ENCODE measurements around the gene CDKAL1. TPM values are rescaled to one million over a fixed set of nuclear protein-coding genes. Genes with fewer than 3 reads are reported as not detected.
"Not testable (repeated sequence)": the region's sequence is repeated elsewhere in the genome, so short reads cannot be mapped to it uniquely, and the experiment has no call there.

The CDKAL1 gene
- total RNA-seq, 2 donors from 2014 or later: 11.7 to 12.5 TPM

DNA sequence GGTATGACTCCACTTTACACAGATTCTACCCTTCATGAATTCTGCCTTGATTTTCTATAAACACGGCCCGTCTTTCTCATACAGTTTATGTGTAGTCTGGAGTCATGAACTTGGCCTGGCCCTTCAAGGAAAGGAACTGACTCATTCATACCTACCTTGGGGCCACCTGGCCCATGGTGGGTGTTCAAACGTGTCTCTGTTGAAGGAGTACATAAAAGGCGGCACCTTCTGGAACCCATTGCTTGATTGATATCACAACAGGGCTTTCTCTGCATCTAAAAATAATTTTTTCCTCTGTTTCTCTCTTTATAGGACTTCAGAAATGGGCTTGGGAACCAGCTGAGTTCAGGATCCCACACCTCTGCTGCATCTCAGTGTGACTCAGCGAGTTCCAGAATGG, 696.3 kb downstream of the CDKAL1 start:
- DNase-seq (no peak), ATAC-seq (no peak)
- intact Hi-C loops (cut with DNase I, micrococcal nuclease): no loop called here

DNA sequence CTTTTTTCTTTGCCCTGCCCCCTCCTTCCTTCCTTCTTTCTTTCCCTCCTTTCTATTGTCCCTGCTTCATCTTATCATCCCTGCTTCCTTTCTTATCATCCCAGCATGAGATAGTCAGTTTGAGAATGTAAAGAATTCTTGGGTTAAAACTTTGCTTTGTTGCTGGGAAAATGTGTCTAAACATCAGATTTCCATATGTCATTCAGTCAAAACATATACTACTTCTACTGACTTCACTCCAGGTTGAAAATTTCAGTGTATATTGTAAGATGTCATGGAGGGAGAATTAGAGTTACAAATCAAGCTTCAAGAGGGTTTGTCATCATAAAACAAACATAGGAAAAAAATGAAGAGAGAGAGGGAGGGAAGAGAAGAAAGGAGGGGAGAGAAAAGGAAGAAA, 700.9 kb downstream of the CDKAL1 start:
- intact Hi-C loops (cut with DNase I, micrococcal nuclease): no loop called here
- ATAC-seq (no peak), DNase-seq (no peak)

DNA sequence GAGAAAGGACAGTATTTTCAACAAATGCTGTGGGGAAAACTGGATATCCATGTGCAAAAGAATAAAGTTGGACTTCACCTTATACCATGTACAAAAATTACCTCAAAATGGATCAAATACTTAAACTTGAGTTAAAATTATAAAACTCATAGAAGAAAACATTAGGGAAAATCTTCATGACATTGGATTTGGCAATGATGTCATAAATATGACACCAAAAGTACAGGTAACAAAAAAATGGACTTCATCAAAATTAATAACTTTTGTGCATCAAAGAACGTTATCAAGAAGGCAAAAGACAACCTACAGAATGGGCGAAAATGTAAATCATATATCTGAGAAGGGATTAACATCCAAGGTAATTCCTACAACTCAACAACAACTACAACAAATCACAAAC, 704.0 kb downstream of the CDKAL1 start:
- DNase-seq: no peak
- no peak for ATAC-seq
- intact Hi-C loops (cut with DNase I, micrococcal nuclease): no loop called here

DNA sequence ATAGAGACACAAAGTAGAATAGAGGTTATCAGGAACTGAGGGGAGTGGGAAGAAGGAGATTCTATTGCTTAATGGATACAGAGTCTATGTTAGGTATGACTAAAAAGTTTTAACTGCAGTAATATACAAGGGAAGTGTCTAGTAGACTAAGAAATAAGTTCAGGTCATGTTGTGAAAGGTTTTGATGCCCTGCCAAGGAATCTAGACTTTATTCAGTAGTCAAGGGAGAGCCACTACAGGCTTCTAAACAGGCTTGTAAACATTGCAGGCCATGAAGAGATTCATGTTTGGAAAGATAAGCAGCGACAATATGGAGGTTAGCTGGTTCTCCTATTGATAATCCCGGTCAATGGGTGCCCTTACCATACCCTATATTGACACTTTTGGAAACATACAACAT, 706.5 kb downstream of the CDKAL1 start:
- ATAC-seq (no peak), DNase-seq (no peak)
- intact Hi-C loops (cut with DNase I, micrococcal nuclease): no loop called here

DNA sequence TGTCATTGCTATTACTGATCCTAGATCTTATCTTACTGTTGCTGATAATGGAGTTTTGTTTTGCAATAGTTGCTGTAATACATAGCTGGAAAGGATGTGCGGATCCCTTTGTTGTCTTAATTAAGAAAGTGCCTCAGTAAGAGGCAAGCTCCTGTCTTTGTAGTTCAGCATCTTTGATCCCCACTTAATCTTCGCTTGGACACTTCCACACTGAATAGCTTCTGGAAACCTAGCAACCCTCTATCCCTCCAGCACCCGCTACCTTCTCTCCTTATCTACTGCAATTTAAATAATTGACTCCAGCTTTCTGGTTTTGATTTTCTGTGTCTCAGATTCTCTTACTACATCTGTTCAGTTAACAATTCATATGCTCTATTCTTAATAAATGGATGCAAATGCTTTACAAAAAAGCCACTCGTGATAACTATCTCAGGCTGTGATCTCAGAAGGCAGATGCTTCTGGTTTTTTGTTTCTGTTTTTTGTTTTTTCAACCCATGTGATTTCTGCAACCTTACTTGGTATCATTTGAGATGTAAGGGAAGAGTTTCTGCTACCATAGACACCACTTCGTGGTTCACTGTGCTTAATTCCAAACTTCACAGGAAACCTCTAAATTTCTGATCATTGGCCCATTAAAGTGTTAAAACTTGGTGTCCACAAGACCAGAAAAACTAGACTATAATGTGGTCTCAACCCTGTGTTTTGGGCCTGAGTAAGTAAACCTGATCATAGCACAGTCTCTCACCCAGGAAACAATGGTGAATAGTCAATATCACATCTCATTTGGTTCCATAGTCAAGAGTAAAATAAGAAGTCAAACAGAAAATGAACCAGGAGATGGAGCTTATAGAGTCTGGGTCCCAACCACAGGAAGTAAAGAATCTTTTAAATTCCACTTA, 707.2 kb downstream of the CDKAL1 start:
- DNase-seq (no peak), ATAC-seq (no peak)
- intact Hi-C loops (cut with DNase I, micrococcal nuclease): no loop called here

DNA sequence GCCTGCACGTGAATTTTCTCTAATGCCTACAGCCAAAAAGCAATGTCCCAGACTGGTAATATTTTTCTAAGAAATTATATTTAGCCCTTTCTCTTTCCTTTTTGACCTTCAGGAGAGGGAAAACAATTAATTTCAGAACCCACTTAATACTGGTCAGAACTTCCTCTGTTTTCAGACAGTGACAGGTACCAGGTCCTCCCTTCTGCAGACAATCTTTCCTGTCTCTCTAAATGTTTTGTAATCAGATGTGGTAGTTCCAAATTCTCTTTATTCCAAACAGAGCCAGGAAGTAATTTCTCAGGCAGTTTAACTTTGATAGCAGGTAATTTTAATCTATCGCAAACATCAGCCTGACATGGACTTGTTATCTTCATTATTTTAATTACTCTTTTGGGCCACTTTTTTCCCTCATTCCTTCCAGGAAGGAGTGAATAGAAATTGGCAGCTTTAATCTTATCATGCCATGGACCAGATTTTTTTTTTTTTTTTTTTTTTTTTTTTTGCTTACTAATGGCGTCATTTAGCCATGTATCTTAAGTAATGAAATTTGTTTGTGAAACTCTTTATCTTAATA, 710.7 kb downstream of the CDKAL1 start:
- DNase-seq (no peak), ATAC-seq (no peak)
- intact Hi-C loops (cut with DNase I, micrococcal nuclease): no loop called here

DNA sequence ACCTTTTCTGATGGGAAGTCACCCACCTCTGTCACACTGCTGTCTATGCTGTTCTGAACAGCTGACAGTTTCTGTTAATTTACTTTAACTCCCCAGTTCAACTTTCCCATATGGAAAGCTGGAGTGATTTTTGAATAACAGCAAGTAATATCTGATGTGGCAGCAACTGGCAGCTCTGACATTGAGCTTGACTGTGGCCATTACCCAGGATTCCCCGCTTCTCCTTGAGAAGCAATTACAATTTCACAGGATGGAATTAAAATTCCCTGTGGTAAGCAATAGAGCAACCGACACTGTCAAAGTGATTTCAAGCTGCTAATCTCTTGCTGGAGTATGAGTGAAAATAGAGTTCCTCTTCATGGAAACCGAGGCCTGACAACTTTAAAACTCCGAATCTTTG, 711.2 kb downstream of the CDKAL1 start:
- DNase-seq: no peak
- ATAC-seq: no peak
- intact Hi-C loops (cut with DNase I, micrococcal nuclease): no loop called here

DNA sequence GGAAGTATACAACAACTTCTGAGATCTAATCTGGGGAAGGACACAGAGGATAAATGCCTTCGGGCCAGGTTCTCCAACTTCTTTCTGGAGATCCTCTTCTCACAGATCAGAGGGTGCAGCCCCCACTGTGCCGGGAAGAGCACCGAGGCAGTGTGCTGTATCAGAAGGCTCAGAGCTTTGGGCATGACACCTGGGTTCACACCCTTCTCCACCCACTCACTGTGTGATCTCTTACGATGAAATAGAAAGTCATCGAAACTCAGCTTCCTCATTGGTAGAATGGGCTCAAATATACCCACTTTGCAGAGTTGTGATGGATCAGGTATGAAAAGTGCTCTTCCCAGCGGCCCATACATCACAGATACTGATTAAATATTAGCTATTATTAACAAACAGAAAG, 711.8 kb downstream of the CDKAL1 start:
- intact Hi-C loops (cut with DNase I, micrococcal nuclease): no loop called here
- ATAC-seq (no peak), DNase-seq (no peak)

DNA sequence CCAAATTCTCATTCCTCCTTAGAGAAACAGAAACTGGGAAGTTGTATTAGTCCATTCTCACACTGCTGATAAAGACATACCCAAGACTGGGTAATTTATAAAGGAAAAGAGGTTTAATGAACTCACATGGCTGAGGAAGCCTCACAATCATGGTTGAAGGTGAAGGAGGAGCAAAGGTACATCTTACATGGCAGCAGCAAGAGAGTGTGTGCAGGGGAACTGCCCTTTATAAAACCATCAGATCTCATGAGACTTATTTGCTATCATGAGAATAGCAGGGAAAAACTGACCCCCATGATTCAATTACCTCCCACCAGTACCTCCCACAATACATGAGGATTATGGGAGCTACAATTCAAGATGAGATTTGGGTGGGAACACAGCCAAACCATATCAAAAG, 720.2 kb downstream of the CDKAL1 start:
- intact Hi-C loops (cut with DNase I, micrococcal nuclease); DNase-seq; ATAC-seq: not testable (repeated sequence)

DNA sequence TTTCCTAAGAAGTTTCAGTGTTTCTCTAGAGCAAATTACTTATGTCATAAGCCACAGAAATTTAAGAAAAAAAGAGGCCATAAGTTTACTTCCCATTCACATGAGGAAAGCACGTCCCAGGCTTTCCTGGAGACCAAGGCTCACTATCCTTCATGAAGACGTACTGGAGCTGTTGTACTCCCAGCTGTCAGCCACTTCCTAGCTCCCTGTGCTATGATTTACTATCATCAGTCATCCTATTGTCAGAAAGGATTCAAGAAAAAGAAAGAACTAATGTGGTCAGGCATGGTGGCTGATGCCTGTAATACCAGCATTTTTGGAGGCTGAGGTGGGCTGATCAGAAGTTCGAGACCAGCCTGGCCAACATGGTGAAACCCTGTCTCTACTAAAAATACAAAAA, 721.9 kb downstream of the CDKAL1 start:
- intact Hi-C loops (cut with DNase I, micrococcal nuclease): no loop called here
- DNase-seq (no peak), ATAC-seq (no peak)

DNA sequence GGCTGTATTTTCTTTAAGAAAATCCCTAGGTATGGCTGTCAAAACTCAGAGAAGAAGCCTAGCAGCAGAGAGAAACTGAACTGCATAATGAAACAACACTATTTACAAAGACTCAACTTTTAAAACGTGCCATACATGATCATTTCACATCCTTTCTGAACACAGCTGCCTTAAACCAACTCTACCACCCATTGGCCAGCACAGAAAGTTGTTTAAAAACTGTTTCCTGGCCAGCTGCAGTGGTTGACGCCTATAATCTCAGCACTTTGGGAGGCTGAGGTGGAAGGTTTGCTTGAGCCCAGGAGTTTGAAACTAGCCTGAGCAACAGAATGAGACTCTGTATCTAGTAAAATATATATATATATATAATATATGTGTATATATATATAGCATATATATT, 722.9 kb downstream of the CDKAL1 start:
- no peak for DNase-seq
- no peak for ATAC-seq
- intact Hi-C loops (cut with DNase I, micrococcal nuclease): no loop called here

DNA sequence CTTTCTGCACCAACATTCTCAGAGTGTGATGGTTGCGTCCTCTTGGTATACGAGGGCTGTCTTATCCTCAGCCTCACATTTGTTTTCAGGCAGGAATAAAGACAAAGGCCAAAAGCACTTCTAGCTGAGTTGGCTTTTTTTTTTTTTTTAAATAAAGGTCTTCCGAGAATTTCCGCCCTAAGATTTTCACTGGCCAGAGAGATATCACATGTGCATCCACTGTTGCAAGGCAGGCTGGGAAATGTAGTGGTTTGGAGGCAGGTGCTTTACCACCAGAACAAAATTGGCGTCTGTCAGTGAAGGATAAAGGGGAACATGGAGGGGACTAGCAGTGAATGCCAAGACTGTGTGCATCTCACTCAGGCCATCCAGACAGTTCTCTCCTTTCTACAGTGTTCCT, 724.4 kb downstream of the CDKAL1 start:
- ATAC-seq (no peak), DNase-seq (no peak)
- intact Hi-C loops (cut with DNase I, micrococcal nuclease): no loop called here

DNA sequence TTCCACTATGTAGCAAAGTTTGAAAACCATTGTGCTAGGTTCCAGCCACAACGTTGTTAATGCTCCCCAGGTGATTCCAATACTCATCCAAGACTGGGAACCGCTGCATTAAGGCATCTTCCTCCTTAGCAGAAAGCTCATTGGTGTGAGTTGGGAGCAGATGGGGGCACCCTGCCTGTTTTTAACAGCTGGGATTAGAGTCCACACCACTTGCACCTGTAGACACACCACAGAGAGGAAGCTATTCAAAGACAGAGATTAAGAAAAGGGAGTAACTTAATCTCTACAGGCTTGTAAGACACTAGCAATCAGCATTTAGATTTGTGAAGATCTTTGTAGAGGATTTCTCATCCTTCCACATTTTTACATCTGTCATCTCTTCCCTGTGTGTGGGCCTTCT, 725.4 kb downstream of the CDKAL1 start:
- intact Hi-C loops (cut with DNase I, micrococcal nuclease): no loop called here
- DNase-seq: no peak
- ATAC-seq: no peak

DNA sequence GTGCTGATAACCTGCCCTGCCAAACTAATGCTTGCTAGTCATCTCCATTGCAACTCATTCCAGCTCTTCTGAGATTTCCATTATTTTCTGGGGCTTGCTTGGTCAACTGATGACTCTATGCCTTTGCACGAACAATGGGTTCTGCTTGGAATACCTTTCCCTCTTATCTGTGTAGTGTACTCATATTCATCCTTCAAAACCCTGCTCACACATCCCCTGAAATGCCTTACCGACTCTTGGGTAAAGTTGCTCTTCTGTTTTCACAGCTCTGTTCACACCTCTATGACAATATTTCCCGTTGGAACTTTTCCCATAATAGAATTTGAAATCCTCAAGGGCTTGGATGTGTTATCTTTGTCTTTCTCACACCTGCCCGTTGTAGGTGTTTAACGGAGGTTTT, 728.2 kb downstream of the CDKAL1 start:
- no peak for DNase-seq
- intact Hi-C loops (cut with DNase I, micrococcal nuclease): no loop called here
- ATAC-seq: no peak

DNA sequence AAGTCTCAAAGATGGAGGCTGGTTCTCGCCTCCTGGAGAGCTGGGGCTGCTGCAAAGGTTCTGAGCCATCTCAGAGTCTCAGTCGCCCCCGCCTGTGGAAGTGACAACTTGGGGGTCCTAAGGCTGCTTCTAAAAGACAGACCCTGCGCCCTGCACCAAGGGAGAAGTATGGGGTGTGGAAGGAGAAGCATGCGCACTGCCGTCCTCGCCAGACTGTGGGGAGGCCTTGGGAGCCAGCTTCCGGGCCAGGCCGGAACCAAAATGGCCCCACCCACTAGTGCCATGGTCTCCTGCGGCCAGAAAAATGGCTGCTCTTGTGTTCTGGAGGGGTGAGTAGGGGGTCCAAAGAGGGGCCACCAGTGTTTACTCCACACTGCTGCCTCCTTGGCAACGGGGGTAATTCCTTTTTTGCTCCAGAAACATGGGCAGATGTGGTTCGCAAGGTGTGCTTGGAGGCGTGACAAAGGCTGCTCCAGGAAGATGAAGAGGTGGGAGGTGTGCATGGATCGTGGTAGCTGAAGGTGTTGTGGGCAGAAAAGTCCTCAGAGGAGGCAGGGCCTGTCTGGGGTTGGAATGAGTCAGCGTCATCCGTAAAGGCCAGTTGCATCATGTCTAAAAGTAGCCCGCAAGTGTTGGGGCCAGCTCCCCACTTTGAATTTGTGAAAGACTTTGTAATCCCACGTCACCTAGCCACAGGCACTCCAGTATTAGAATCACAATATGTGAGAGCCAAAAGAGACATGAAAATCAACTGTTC, 729.5 kb downstream of the CDKAL1 start:
- intact Hi-C loops (cut with DNase I, micrococcal nuclease): no loop called here
- no peak for DNase-seq
- peak; percentile 17 for ATAC-seq

DNA sequence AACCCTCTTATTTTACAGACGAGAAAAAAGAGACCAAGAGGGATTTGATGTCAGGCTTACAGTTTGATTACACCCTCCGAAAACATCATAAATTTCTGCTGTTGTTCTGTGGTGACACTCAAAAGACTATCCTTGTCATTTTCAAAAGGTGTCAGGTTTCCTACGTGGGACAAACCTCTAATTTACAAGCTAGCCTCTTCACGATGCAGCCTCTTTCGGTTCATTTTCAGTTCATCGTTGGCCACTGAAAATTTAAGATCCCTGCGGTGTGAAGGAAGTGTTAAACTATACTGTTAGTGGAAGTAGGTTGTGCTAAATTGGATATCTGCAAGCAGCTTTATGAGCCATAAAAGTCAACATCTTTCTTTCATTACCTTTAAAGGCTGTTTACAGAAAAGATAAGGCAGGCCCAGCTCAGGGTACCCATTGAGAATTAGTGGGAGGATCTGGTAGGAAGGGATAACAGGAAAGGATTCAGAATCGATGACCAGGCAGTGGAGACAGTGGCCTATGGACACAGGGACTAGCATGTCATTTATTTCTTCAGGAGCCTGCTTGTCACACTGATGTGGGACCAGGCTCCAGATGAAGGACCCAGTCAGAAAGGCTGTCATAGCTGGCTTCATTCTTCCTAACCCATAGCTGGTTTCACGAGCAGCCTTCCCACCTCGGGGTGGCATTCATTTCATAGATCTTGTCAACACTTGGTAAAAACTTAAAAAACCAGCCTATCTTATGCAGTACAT, 730.2 kb downstream of the CDKAL1 start:
- DNase-seq: no peak

DNA sequence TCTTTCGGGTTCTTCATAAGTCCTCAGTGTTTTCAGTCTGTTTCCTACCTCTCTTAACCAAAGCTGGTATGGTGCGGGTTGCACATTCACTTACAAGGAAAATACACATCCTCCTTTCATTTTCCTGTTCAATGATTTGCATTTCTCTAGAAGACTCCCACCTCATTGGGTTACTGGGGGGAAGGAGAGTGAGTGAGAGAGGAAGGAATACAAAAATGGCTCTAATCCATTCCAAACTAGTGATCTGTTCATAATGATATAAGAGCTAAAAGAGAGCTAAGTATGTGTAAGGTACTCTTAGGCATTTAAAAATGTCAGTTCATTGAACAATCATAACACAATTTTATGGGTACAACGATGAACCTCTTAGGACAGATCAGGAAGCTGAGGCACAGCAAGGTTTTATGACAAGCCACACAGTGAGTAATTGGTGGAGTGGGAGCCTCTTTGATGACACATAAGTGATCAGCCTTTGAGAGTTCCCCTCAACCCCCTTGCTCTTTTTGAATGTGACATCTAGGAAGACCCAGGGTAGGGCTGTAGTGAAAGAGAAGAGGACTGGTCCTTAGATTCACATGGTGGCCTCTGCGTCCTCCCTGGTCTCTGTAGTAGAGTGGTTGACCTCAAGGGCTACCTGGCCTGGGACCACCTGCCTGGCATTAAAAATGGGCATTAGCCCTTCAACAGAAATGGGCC, 730.9 kb downstream of the CDKAL1 start:
- intact Hi-C loops (cut with DNase I, micrococcal nuclease): no loop called here
- ATAC-seq: no peak
- no peak for DNase-seq

More for the DNA sequence above, 730.2 kb downstream of the CDKAL1 start:
- peak; percentile 98 for ATAC-seq
- intact Hi-C loops (cut with DNase I, micrococcal nuclease): no loop called here

DNA sequence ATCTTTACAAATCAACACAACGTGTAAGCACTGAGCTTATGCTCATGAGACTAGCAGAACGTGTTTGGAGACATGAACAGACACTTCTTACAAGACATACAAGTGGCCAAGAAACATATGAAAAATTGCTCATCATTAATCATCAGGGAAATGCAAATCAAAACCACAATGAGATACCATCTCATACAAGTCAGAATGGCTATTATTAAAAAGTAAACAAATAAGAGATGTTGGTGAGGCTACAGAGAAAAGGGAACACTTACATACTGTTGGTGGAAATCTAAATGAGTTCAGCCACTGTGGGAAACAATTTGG, 731.4 kb downstream of the CDKAL1 start:
- intact Hi-C loops (cut with DNase I, micrococcal nuclease): no loop called here
- ATAC-seq (no peak), DNase-seq (no peak)

DNA sequence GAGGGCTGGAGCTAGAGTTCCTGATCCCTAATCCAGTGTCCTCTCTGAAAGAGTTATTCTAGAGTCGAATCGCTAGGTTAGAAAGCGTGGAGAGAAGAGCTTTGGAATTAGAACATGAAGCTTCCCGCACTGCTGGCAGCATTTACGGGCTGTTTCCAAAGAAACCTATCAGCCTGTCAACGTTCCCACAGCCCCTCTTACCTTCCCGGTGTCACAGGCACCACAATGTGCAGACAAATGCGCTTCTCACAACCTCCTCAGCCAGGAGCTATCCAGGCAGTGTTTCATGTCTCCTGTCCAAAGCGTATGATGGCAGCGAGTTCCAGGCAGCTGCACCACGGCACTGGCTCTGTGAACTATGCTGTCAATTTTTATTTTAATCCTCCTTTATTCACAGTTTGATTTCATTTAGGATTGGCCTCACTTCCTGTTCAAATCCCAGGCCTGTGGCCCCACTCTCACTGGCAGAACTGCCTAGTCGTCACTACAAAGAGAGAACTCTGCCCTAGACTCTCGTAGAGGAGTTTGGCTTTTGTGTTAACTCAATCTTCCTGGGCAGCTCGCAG, 736.5 kb downstream of the CDKAL1 start:
- intact Hi-C loops (cut with DNase I, micrococcal nuclease): no loop called here
- no peak for DNase-seq
- ATAC-seq: no peak
